GM20000 (cell line): ENCODE results near the gene GPR135.

Experiments used
- DNase-seq: peaks from one replicate; pipeline ENCODE4 v3.0.0; 2012; ENCODE audit warnings: low spot score
- TF ChIP-seq, protein P1 (sequence below): IDR thresholded peaks from 2 replicates; pipeline ENCODE4 v1.5.1; 2012; ENCODE audit warnings: mild to moderate bottlenecking, control low read depth; ENCODE audit errors: extremely low read depth, missing control alignments

GPR135 gene

DNA sequence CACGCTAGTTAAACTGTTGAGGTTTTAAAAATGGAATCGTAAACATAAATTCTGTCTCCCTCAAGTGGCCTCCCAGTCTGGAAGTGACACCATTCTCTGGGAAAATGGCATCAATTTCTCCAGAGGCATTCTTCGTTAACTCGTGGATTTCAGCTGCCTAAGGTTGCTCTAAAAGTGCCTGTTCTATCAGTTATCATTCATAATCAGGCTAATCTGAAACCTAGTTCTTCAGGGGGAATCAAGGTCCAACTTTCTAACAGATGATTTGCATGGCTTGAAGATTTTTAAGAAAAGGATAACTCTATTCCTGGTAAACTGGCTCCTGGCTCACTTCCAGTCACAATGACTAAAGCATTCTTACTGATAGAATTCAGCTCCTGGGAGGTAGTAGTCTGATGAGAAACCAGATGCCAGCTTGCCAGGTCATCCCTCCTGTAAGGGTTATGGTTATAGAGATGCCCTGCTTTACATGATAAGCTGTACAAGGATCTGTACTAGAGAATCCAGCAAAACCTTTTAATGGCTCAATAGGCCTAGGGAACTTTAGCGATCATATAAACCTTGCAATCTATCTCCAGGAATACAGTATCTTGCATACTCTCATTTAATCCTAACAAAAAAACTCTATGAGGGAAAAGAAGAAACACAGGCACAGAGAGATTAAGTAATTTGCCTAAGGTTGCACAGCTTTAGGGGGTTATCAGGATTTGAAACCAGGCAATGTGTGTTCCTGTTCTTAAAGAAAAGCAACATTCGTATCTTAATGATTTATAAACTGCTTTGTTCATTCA, 17.6 kb upstream of the GPR135 start:
- DNase-seq = no peak
- TF ChIP-seq, protein P1, sequence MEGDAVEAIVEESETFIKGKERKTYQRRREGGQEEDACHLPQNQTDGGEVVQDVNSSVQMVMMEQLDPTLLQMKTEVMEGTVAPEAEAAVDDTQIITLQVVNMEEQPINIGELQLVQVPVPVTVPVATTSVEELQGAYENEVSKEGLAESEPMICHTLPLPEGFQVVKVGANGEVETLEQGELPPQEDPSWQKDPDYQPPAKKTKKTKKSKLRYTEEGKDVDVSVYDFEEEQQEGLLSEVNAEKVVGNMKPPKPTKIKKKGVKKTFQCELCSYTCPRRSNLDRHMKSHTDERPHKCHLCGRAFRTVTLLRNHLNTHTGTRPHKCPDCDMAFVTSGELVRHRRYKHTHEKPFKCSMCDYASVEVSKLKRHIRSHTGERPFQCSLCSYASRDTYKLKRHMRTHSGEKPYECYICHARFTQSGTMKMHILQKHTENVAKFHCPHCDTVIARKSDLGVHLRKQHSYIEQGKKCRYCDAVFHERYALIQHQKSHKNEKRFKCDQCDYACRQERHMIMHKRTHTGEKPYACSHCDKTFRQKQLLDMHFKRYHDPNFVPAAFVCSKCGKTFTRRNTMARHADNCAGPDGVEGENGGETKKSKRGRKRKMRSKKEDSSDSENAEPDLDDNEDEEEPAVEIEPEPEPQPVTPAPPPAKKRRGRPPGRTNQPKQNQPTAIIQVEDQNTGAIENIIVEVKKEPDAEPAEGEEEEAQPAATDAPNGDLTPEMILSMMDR = no peak

DNA sequence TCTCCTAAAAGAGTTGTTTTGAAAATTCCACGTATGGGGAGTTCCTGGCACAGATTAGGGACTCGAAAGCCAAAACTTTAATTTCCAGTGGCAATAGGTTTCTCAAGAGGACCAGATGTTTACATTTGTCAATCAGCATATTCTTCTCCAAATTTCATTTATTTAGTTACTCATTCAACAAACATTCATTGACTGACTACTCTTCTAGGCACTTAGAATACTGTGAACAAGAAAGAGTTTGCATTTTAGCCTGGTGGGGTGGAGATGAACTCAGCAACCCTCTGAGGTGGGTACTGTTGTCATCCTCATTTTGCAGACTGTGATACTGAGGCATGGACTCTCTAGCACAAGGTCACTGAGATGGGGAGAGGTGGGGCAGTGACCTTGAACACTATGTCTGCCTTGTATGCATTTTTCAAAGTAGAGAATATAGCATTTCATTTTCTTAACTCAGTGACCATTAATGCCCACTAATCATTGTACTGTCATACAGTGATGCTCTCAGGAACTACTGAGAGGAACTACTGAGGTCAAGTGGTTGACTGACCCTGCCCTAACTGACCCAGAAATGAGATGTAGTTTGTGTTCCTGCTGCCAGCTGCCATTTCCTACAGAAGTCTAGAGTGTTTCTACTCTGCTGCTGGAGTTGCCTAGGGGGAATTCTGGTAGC, 16.8 kb upstream of the GPR135 start:
- DNase-seq = no peak

DNA sequence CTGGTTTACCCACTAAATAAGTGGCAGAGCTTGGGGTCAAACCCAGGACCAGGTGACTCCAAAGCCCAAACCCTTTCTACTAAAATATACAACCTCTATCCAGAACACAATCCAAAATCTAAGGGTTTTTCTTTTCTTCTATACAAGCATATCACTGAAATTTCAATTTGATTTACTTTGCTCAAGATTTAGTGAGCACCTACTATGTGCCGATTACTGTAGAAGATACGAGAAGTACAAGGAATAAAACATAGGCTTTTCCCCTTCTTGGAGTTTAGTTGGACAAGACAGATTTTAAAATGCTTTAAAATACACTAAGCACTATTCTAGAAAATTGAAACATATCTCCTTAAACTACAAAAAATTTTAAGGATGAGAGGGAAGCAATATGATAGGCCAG, 16.2 kb upstream of the GPR135 start:
- TF ChIP-seq, protein P1 = no peak
- no peak for DNase-seq

More for the DNA sequence above, 16.8 kb upstream of the GPR135 start:
- TF ChIP-seq, protein P1 = no peak

DNA sequence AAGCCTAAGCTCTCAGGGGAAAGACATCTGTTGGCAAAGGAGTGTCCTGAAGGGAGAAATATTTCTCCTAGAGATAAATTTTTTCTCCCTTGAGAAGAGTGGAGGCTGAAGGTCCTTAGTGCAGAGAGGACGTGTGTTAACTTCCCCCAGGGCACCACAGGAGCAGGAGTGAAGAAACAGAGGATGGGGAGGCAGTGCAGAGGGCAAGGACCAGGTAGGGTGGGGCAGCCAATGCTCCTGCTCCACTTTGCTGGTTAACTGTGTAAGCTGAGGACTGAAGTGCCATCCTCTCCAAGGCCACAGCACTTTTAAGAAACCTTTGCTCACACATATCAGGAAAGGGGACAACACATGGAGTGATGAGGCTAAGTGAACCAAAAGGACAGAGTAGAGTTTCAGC, 15.0 kb upstream of the GPR135 start:
- TF ChIP-seq, protein P1 = no peak

DNA sequence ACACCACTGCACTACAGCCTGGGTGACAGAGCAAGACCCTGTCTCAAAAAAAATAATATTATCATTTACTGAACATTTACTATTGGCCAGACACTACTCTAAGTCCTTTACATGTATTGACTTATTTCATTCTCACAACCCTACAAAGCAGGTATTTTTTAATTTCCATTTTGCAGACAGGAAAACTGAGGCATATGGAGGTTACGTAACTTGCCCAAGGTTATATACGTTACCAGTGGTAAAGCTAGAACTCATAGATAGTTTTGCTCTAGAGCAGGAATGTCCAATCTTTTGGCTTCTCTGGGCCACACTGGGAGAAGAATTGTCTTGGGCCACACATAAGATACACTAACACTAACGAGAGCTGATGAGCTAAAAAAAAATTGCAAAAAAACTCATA, 13.4 kb upstream of the GPR135 start:
- TF ChIP-seq, protein P1 = no peak
- no peak for DNase-seq

More for the DNA sequence above, 15.0 kb upstream of the GPR135 start:
- no peak for DNase-seq

DNA sequence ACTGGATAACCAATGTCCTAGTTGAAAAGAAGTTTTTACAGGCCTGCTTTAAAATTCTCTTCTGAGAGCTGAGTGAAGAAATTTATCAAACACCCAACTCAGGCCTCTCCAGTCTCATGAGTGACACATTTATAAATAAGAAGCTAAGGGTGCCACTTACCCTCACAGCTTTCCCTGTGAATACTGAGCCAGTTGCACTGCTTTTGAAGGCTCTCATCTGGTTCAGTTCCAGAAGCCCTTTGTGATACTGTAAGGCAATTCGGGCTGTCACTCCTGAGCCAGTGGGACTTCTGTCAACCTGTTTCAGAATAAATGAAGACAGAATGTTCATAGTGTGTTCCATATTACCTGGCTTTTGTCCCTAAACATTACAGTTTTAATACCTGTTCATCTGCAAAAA, 10.5 kb upstream of the GPR135 start:
- TF ChIP-seq, protein P1 = no peak

DNA sequence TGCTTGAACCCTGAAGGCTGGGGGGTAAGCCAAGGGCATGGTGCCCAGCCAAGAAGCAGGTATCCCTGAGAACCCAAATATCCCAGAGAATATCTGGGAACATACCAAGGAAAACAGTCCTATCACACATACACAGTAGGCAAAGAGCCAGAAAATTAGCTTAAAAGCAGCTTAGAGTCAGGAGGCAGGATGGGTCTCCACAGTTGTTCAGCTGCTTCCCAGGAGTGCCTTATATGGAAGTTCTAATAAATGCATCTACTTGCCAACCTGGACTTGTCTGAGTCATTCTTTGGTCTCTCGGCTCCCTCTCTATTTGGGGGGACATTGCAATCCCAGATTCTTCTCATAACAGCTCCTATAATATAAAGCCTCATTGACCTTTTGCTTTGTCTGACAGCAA, 9.0 kb upstream of the GPR135 start:
- TF ChIP-seq, protein P1 = no peak
- no peak for DNase-seq

More for the DNA sequence above, 10.5 kb upstream of the GPR135 start:
- DNase-seq = no peak
